DND-41 (cell line): Measurements from ENCODE around the gene TMEM45A.

Experiments
- ATAC-seq: fragments of 200-7000 bp; cut with Tn5 transposase; 3 replicates; pipeline ENCODE4 v1.9.1; 2021; ENCODE audit warnings: low read depth; ENCODE audit not compliant: insufficient read depth
- DNase-seq: peaks from one replicate; pipeline ENCODE4 v3.0.0-alpha.2; 2020
- H2AFZ ChIP-seq: 2 replicates; pipeline ENCODE4 v1.6.0; 2012; ENCODE audit warnings: low read depth, low read length
- H3K27ac ChIP-seq: 2 replicates; pipeline ENCODE4 v1.5.1; 2012; ENCODE audit warnings: low read length, inconsistent platforms
- H3K27me3 ChIP-seq: fragments of 200-600 bp; sonication (generic); 2 replicates; pipeline ENCODE4 v1.6.0; 2012; ENCODE audit warnings: low read length, mild to moderate bottlenecking, inconsistent platforms; ENCODE audit not compliant: insufficient read depth, poor library complexity
- H3K36me3 ChIP-seq: 2 replicates; pipeline ENCODE4 v1.5.1; 2012; ENCODE audit warnings: low read length, inconsistent platforms; ENCODE audit not compliant: insufficient read depth
- H3K4me1 ChIP-seq: 2 replicates; pipeline ENCODE4 v1.5.1; 2012; ENCODE audit warnings: mild to moderate bottlenecking, low read length; ENCODE audit not compliant: insufficient read depth
- H3K4me2 ChIP-seq: 2 replicates; pipeline ENCODE4 v1.6.0; 2012; ENCODE audit warnings: mild to moderate bottlenecking, moderate library complexity, low read length, inconsistent platforms; ENCODE audit not compliant: insufficient read depth
- H3K4me3 ChIP-seq, 2 experiments: fragments of 200-600 bp in 1 of 2; shearing (Covaris generic) in 1 of 2; 2 replicates each; pipeline ENCODE4 v1.5.1; 2012 to 2016; ENCODE audit warnings: inconsistent platforms in 2 of 2, low read length in 2 of 2, mild to moderate bottlenecking in 2 of 2, low read depth in 1 of 2, moderate library complexity in 1 of 2
- H3K79me2 ChIP-seq: 2 replicates; pipeline ENCODE4 v1.6.0; 2012; ENCODE audit warnings: low read length, inconsistent platforms; ENCODE audit not compliant: insufficient read depth
- H3K9ac ChIP-seq: 2 replicates; pipeline ENCODE4 v1.6.0; 2012; ENCODE audit warnings: low read depth, mild to moderate bottlenecking, inconsistent platforms, low read length, moderate library complexity
- H3K9me3 ChIP-seq: 2 replicates; pipeline ENCODE4 v1.5.1; 2012; ENCODE audit warnings: low read length, moderate library complexity, mild to moderate bottlenecking, inconsistent platforms; ENCODE audit not compliant: insufficient read depth, severe bottlenecking
- H4K20me1 ChIP-seq: 2 replicates; pipeline ENCODE4 v1.6.0; 2012; ENCODE audit warnings: low read length; ENCODE audit not compliant: insufficient read depth
- CTCF ChIP-seq: IDR thresholded peaks from 2 replicates; pipeline ENCODE4 v1.5.1; 2012; ENCODE audit warnings: borderline replicate concordance, low read length, moderate library complexity, mild to moderate bottlenecking; ENCODE audit not compliant: poor library complexity, severe bottlenecking; ENCODE audit errors: extremely low read depth
- EZH2 ChIP-seq: IDR thresholded peaks from 3 replicates; pipeline ENCODE4 v1.6.1; 2012; ENCODE audit warnings: borderline replicate concordance, low read depth, mild to moderate bottlenecking, moderate library complexity, low read length, inconsistent platforms; ENCODE audit not compliant: severe bottlenecking

Gene TMEM45A

DNA sequence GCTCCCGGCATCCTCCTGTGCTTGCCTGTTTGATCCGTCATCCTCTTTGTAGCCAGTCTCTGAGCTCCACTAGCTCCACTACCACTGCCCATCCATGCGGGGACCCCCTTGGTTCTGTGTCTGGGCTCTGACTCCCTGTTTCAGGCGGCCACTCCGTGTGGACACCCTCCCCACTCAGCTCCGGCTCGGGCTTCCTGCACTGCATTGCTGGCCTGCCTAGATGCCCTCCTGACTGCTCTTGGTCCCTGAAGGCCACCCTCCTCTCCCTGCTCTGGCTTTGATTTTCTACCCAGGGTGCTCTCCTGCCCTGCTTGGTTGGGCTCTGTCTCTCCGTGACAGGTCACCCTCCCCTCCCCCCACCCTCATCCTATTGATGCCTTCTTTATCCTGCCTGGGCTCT, 112.9 kb downstream of the TMEM45A start:
- Histone ChIP-seq H4K20me1 (no peaks in the 10 kb centered on the region), H3K4me3 (no peak overlapping the region), H3K36me3 (no peaks in the 10 kb centered on the region), H3K27me3 (no peaks in the 10 kb centered on the region), H3K9ac (no peak overlapping the region), H3K4me1 (peaks cover 26% of the 10 kb centered on the region), H2AFZ (no peak overlapping the region), H3K27ac (no peak overlapping the region), H3K9me3 (no peaks in the 10 kb centered on the region), H3K4me2 (no peak overlapping the region), H3K79me2 (no peaks in the 10 kb centered on the region)
- DNase-seq (no peak), ATAC-seq (no peak)
- TF ChIP-seq CTCF: no peak
- no peak for TF ChIP-seq EZH2

GRCh38 chr3:100606894-100607512, 114.6 kb downstream of the TMEM45A start:
- Histone ChIP-seq H3K4me2 (no peak overlapping the region), H3K9me3 (no peaks in the 10 kb centered on the region), H3K27me3 (no peaks in the 10 kb centered on the region), H3K27ac (no peak overlapping the region), H2AFZ (no peak overlapping the region), H4K20me1 (no peaks in the 10 kb centered on the region), H3K9ac (no peak overlapping the region), H3K4me3 (no peak overlapping the region), H3K4me1 (peaks cover 10% of the 10 kb centered on the region; the same call in 1 of the 2 replicates), H3K36me3 (no peaks in the 10 kb centered on the region), H3K79me2 (no peaks in the 10 kb centered on the region)
- no peak for ATAC-seq
- TF ChIP-seq CTCF: no peak
- no peak for TF ChIP-seq EZH2
- DNase-seq: no peak

- H3K27ac ChIP-seq: no peak within 1 kb of the TSS
- ATAC-seq: peak; percentile 91
- H3K36me3 ChIP-seq: no peaks in the 10 kb centered on the region
- H3K27me3 ChIP-seq: no peaks in the 10 kb centered on the region
- DNase-seq: peak; percentile 23
- H4K20me1 ChIP-seq: no peaks in the 10 kb centered on the region
- H3K4me2 ChIP-seq: no peak within 1 kb of the TSS
- no peak within 1 kb of the TSS for H3K4me3 ChIP-seq
- no peak within 1 kb of the TSS for H2AFZ ChIP-seq
- TF ChIP-seq CTCF (no peak), EZH2 (no peak)
- H3K9me3 ChIP-seq: no peaks in the 10 kb centered on the region
- H3K4me1 ChIP-seq: peaks cover 6% of the 10 kb centered on the region; the same call in 1 of the 2 replicates
- H3K9ac ChIP-seq: no peak within 1 kb of the TSS
- no peaks in the 10 kb centered on the region for H3K79me2 ChIP-seq
These were observed 116.9 kb downstream of the TMEM45A start, which contains the start of gene ADGRG7 for GRCh38 chr3:100609305-100609704. ADGRG7 (plus strand) TSS chr3:100609601; CDS start chr3:100609857, 256 bp downstream.

DNA sequence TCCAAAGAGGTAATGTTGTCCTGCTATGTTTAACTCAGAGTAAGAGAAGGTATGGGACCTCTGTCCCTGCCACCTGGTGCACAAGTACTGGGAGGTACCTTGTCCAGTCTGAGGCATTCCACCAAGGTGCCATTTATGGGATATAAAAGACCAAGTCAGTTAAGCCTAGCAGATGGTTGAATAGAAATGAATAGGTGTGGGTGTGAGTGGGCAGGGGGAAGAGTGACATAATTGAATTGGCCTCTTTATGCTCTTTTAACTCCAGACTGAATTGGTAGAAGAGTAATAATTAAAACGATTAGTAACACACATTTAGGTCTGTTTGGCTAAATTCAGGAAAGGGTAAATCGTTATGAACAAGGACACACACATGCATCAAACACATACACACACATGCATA, 117.5 kb downstream of the TMEM45A start:
- no peaks in the 10 kb centered on the region for H4K20me1 ChIP-seq
- TF ChIP-seq EZH2 (no peak), CTCF (no peak)

More for the DNA sequence above, 117.5 kb downstream of the TMEM45A start:
- DNase-seq (no peak), ATAC-seq (no peak)
- H3K4me3 ChIP-seq: no peak overlapping the region
- H2AFZ ChIP-seq: no peak overlapping the region
- no peaks in the 10 kb centered on the region for H3K27me3 ChIP-seq
- no peak overlapping the region for H3K27ac ChIP-seq
- H3K4me1 ChIP-seq: peaks cover 6% of the 10 kb centered on the region; the same call in 1 of the 2 replicates
- no peak overlapping the region for H3K9ac ChIP-seq
- no peaks in the 10 kb centered on the region for H3K36me3 ChIP-seq
- no peaks in the 10 kb centered on the region for H3K9me3 ChIP-seq
- H3K4me2 ChIP-seq: no peak overlapping the region
- no peaks in the 10 kb centered on the region for H3K79me2 ChIP-seq
